GM19372 (cell line): ENCODE results near the gene CNNM1.

ENCODE experiments used
- ATAC-seq: cut with Tn5 transposase; IDR thresholded peaks from one replicate; pipeline ENCODE4 v1.9.1; 2021; ENCODE audit warnings: mild to moderate bottlenecking, low read depth, moderate library complexity; ENCODE audit not compliant: unreplicated experiment

Gene CNNM1

DNA sequence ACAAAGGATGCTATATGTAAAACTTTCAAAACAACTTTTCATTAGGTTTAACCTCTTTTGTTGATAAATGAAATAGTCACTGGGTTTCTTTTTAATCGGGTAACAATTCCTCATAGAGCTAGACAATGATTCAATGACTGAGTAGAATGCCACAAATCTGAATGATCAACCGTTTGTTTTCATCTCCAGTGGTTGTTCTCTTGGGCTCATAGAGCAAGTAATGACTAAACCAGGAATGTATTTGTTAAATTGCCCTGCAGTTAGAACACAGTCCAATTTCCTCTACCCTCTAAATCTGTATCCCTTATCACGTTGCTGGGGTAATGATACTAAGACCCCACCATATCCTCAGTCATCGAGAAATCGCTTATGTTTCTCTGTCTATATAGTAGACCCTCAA, 40.0 kb downstream of the CNNM1 start:
- ATAC-seq: no peak

DNA sequence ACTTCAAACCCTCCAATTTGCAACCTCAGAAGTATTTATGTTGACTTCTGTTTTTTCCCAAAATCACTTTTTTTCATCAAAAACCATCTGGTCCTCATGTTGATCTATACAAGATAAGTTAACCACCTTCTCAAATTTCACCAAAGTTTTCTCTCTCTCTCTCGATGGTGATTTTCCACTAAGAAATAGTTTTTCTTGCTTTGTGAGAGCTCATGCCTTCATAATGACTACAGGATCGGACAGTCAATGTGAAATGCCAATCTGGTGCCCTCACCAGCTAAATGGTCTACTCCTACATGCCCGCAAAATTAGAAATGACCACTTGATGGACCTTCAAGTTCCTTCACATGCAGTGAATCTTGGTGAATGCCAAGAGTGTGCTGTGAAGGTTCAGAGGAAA, 40.4 kb downstream of the CNNM1 start:
- ATAC-seq: no peak

DNA sequence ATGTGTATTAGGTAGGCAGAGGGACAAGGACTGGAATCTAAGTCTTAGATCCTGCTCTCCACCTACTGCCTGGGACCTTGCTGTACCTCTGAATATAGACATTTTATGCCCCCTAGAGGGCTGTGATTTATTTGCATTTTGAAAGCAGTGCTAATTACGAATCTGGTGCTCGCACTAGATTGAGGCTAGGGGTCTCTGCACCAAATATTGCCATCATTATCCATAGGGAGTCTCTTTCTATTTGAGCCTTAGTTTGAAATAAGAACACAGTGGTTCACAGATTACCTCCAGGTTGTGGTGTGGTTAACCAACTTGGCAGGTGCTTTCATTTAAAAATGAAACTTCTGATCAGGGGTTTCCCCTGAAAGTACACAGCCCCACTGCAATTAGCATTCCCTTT, 41.8 kb downstream of the CNNM1 start:
- peak; percentile 94 for ATAC-seq

DNA sequence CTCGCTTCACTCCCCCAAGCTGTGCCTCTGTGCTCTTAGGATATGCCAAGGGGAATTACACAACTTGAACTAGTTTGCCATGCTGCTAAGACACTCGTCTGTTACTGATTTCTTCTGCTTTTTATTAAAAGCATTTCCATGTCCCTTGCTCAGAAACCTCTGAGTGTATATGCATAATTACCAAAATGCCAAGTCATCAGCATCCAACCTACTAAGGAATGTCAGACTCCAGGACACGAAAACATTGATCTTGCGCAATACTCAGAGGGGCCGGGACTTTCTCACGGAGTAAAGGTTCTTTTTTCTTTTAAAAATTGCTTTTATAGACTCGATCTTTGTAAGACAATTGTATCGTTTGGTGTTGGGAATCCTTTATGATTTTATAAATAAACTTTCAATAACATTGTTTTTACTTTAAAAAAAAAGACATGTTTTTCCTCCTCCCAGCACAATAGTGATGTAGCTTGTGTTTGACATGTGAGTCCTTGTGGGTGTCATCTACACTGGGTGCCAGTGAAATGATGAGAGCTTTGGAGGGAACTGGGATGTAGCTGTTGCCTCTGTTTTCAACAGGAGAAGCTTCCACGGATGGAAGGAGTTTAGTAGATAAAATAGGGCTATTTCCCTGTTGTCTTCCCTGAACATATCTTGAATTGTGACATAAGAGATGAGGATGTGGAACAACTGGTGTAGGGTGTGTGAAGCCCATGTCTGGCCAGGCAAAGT, 43.6 kb downstream of the CNNM1 start:
- ATAC-seq: no peak

DNA sequence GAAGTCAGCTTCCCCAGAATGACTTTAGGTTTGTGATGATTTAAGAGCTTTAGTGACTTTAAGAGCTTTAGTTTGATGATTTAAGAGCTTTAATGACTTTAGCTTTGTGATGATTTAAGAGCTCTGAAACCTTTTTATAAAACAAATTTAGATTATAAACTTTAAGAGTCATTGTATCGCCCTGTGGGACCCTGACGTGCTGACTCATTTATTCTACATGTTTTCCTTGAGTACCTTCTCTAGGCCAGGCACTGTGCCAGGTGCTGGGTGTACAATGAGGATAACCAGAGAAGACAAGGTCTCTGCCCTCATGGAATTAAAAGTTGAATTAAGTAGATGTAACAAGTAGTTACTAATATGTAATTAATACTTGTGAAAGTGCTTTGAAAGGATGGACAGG, 45.4 kb downstream of the CNNM1 start:
- ATAC-seq: no peak

DNA sequence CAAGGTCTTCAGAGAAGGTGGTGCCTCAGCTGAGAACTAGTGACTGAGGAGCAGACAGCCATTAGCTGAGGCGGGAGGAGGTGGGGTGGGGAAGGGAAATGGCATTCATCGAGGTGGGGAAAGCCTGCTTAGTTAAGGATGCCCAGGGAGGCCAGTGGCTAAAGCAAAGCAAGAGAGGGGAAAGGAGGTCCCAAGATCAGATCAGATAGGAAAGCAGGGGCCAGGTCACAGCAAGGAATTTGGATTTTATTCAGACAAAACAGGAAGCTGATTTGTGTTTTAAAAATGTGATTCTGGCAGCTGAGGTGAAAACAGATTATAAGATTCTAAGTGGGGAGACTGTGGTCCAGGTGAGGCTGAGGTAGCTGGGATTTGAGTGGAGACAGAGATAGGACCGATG, 45.8 kb downstream of the CNNM1 start:
- no peak for ATAC-seq

DNA sequence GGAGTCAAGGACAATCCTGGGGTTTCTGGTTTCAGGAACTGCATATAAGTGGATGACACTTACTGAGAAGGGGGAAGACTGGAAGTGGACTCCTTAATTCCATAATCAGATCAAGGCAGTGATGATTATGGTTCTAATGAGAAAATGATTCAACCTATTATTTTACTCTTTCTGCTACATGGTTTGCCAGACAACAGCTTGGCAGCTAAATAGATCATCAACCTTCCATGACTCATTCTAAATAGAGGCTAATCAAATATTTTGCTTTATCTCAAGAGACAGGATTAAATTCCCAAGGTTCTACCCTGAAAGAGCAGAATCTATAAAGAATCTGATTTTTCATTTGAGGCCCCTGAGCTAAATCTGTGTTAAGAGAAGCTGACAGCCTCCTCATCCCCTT, 46.3 kb downstream of the CNNM1 start:
- ATAC-seq: no peak

DNA sequence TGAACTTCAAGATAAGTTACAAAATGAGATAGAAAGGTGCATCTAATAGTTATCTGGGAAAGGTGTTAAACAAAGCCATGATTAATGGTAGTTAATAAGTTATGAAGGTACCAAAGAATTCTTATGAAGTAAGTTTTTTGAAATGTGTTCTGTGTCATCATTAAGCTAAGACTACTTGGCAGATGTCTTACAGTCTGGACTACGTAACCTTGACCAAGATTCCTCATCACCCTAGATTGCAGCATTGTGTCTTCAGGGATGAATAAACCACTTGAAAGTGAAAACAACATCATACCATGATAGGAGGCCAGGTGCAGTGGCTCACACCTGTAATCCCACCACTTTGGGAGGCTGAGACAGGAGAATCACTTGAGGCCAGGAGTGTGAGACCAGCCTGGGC, 53.0 kb downstream of the CNNM1 start:
- ATAC-seq: no peak

DNA sequence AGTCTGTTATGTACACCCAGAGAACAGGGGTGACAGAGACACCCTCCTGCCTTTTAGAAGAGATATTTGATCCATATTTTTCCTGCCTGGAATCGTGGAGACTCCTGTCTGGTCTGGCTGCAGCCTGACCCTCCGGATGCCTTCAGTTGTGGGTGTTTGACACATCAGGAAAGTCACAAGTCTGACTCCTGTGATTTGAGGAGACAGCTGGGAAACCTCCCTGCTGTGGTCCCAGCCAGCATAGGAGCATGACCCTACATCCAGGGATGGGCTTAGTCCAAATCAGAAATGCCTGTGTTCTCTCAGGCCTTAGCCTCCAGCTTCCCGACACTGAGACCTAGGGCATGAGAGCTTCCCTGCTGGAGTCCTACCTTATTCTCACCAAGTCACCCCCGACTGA, 57.9 kb downstream of the CNNM1 start:
- no peak for ATAC-seq

DNA sequence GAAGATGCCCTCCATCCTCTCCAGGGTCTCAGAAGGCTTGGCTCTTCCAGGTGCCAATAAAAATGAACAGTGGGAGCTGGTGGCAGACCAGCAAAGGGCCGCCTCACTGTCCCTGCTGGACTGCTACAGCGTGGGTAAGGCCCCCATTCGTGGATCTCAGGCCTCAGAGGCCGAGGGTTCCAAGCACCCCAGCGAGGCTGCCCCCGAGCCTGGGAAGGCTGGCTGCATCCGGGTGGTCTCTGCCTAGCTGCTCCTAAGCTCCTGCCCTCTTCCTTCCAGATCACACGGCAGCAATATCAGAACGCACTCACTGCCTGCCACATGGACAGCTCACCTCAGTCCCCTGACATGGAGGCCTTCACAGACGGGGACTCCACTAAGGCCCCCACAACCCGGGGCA, 58.4 kb downstream of the CNNM1 start:
- ATAC-seq: no peak

DNA sequence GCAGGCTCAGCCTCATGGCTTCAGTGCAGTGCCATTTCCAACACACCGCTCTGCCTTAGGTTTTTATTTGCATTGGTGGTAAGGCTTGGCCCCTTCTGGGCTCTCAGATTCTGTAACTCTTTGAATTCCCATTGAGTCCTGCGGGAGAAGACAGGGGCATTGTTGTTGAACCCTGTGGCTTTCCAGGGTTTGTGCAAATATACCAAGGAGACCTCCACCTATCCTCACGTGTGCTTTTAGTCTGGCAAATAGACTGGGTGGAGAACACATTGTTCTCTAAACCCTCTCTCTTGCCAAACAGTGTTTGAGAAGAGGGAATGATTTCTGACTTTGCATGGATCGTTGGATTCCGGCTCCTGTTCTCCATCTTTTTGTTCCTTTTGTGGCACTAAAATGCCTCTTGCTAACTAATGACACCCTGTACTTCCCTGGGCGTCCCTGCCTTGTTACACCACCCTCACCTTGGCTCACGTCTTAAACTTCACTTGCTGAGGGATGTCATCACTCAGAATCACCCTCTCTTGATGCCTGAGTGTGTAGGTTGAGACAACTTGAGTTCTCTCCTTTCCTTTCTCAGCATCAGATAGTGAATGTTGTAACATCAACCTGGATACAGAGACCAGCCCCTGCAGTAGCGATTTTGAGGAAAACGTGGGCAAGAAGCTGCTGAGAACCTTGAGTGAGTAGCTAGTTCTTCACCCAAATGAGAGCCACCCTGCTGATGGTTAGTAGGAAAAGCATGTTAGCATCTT, 60.7 kb downstream of the CNNM1 start:
- no peak for ATAC-seq

DNA sequence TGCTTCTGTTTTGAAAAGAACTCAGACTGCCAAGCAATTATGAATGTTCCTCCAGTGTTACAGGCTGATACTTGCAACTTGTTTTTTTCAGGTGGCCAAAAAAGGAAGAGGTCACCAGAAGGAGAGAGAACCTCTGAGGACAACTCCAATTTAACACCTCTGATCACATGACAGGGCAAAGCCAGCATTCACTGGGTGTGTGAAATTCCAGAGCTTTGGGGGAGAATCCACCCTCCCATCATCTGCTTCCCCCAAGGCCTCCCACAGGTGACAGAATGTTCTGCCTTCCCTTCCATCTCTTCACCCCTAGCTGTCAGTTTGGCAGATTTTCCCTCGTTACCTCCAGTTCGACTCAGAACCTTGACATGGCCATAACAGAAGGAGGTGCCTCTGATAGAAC, 62.2 kb downstream of the CNNM1 start:
- ATAC-seq: no peak

DNA sequence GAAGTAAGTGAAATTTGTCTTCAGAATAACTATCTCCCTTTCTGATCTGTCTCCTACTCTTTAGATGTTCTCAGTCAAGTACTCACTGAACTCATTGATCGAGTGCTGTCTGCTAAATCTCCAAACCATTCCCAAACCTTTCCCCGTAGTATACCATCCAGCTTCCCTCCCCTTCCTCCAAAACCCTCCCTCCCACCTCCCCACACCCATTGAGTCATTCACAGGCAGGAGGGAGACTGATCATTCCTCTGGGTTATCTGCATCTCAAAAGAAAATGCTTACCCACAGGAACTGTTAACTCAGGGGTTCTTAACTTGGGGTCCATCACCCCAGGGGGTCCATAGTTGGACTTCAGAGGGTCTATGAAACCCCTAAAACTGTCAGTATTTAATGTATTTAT, 63.9 kb downstream of the CNNM1 start:
- no peak for ATAC-seq

DNA sequence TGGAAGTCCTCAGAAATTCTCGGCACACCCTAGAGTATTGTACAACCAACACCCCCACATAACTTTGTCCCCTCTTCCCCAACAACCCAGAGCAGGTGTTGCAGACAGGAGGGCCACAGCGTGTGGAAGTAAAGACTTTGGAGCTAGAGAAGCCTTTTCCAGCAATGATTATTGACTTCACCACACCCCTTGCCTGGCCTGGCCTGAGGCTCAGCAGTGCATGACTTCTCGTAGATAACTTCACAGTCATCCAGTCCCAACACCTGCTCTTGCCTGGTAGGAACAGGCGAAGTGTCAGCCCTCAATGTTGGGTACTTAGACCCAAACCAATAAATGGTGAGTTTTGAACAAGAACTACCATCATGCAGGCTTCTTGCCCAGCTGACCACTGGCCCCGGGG, 64.5 kb downstream of the CNNM1 start:
- ATAC-seq: no peak

DNA sequence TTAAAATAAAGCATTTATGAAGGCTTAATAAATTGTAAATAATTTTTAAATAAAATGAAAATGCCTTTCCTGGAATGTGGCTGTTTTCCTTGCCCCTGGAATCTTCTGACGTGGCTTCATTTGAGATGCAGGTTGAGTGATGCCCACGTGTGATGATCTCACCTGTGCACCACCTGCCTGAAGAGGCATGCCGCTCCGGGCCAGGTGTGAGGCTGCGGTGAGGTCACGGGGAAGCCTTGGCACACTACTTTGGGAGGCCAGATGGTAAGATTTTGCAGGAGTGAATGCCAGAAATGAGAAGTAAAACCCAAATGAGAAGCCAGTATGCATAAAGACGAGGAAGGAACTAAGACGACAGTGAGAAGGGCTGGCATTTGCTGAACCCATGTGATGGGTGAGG, 65.1 kb downstream of the CNNM1 start:
- ATAC-seq: no peak

DNA sequence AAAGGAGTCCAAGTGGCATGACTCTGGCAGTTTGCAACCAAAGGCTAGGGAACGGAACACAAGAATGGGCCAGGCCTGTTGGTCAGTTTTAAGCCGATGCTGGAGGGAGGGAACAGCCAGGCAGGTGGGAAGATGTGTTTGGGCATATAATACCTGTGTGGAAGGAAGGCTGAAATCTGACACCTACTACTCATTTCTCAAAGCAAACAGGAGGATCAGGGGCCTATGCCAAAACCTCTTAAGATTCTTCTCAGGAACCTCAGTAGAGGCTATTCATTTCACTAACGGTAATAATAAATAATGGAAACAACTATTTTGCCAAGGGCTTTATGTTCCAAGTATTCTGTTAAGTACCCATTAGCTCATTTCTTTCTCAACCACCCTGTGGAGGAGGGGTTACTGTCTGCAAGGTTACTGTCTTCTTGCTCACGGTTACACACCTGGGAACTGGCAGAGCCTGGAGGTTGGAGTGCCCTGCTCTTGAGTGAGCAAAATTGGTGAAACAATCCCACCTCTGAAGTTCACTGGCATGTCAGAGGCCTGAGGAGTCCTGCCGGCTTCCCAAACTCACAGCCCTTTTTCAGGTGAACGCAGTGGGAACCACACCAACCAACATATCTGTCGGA, 65.7 kb downstream of the CNNM1 start:
- ATAC-seq: no peak

DNA sequence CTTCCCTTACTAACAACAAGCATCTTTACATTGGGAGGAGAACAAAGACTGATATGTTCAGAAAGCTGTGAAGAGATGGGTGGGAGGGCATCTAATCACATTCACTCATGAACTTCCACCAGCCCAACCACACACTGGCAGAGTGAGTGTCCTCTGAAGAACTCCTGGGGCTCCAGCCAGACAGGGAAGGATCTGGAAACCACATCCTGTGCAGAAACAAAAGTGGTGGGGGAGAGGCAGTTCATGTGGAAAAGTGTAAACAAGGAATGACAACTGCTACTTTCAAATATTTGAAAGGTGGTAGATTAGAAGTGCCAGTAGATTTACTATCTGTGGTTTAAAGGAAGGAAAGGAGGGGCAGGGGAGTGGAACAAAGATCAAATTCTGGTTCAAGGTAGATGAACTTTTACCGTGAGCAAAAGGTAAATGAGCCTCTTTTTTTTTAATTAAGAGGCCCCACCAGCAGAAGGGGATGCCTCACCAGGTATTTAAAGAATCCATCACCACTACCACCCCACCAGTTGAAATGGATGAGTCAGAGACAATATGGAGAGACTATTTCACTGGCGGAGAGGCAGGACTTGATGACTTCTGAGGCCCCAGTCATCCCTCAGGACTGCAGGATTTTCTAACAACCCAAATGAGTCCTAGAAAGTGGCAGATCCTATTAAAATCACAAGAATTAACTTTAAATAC, 66.7 kb downstream of the CNNM1 start:
- ATAC-seq: no peak

DNA sequence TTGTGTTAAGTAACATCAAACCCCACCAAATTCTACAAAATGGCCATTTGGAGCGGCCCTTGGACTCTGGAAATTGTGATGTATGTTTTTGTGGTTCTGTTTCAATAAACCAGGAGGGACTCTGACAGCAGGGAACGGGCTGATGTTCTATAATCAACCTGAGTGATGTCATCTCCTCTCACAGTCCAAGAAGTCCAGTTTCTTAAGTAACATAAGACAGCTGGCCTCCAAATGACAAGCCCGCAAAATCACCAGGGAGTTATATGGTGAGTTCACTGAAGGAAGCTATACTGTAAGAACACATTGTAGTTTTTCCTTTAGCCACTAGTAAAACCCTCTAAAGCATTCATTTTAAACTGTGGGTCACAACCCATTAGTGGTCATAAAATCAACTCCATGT, 67.3 kb downstream of the CNNM1 start:
- no peak for ATAC-seq

DNA sequence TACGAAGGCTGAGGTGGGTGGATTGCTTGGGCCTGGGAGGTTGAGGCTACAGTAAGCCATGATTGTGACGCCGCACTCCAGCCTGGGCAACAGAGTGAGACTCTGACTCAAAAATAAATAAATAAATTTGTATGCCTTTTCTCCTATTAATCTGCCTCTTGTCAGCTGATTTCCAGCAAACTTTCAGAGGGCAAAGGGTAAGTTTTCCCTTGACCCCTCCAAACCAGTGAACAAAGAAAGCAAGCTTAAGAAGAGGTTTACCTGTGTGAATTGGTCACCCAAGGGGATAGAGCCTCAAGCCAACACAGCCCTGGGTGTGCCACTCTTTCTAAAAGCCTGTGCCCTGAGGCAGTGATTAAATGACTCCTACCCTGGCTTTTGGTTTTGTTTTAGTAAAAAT, 70.5 kb downstream of the CNNM1 start:
- ATAC-seq: no peak

DNA sequence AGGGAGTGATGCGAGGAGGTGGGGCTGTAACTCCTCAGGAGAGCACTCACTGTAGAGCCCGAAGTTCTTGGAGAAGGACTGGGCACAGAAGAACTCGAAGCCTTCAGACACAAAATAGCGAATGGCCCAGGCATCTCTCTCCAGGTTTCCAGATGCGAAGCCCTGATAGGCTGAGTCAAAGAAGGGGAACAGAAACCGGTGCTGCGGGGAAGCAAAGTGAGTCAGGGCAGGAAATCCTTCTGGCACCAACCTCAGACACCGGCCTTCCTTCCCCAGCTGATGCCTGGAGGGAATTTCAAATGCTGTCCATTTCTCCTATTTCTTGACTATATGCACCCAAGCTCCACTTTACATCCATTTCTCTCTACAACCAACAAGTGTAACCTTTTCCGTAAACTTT, 74.5 kb downstream of the CNNM1 start:
- no peak for ATAC-seq

DNA sequence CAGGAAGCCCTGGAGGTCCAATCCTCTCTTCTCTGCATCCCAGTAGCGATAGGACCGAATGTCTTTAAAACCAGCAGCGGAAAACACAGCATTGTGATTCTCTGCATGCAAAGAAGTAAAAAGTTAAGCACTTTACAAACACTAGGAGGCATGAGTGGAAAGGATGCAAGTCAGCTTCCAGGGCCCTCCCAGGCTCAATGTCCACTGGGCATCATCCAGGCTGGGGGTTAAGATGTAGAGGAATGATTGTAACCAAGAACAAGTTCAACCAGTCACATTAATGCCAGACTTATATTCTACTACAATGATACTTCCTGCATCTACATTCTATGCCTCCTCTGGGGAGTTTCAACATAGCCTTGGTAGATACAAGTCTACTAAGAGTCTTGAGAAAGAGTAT, 77.0 kb downstream of the CNNM1 start:
- no peak for ATAC-seq
